HCT116 (cell line): Measurements from ENCODE around the gene ENGASE.

Experiments used
- CTCF ChIP-seq, 3 experiments: fragments of 200-600 bp in 1 of 3; sonication (generic) in 1 of 3; IDR thresholded peaks in 2 of 3; conservative IDR thresholded peaks in 1 of 3; 2 replicates each; pipeline ENCODE4 v1.5.1; 2012 to 2017; ENCODE audit warnings: low read depth in 2 of 3, low read length in 2 of 3, antibody characterized with exemption in 1 of 3, borderline replicate concordance in 1 of 3, control low read depth in 1 of 3, mild to moderate bottlenecking in 1 of 3, mixed read lengths in 1 of 3, mixed run types in 1 of 3, moderate library complexity in 1 of 3; ENCODE audit not compliant: insufficient read depth in 1 of 3
- EGR1 ChIP-seq: IDR thresholded peaks from 2 replicates; pipeline ENCODE4 v1.6.1; 2012; ENCODE audit warnings: low read depth

- TF ChIP-seq EGR1 (no peak), CTCF (IDR thresholded peaks at IDR 0.05 in 2 of 3, conservative IDR thresholded peaks at IDR 0.05 in 1 of 3; ENCODE audit: borderline replicate concordance in 1 of 3, insufficient read depth in 1 of 3, low read depth in 2 of 3, low read length in 2 of 3) (no peak)
Observed at GRCh38 chr17:79100405-79100804, 25.8 kb downstream of the ENGASE start.
